Endodermal cell (in vitro differentiated cells): ENCODE measurements around the gene AFF1. TPM values are rescaled to one million over a fixed set of nuclear protein-coding genes. Genes with fewer than 3 reads are reported as not detected.

Experiments used
- DNase-seq: peaks from one replicate; pipeline ENCODE4 v3.0.0-alpha.2; 2017
- H3K27ac ChIP-seq: 2 replicates; pipeline ENCODE4 v1.5.1; 2013; ENCODE audit warnings: mild to moderate bottlenecking, low read depth, low read length, moderate library complexity
- H3K27me3 ChIP-seq: 2 replicates; pipeline ENCODE4 v1.6.1; 2013; ENCODE audit warnings: mild to moderate bottlenecking, low read length, moderate library complexity; ENCODE audit not compliant: insufficient read depth, control insufficient read depth, poor library complexity, severe bottlenecking
- H3K36me3 ChIP-seq: 2 replicates; pipeline ENCODE4 v1.7.0; 2013; ENCODE audit warnings: mild to moderate bottlenecking, low read length, moderate library complexity; ENCODE audit not compliant: control insufficient read depth, insufficient read depth
- H3K4me1 ChIP-seq: one replicate; pipeline ENCODE4 v1.7.0; 2013; ENCODE audit warnings: low read length; ENCODE audit not compliant: control insufficient read depth, insufficient read depth
- H3K4me3 ChIP-seq: 2 replicates; pipeline ENCODE4 v1.5.1; 2013; ENCODE audit warnings: mild to moderate bottlenecking, low read length, moderate library complexity
- H3K9ac ChIP-seq: 2 replicates; pipeline ENCODE4 v1.6.1; 2013; ENCODE audit warnings: mild to moderate bottlenecking, low read length, moderate library complexity; ENCODE audit not compliant: poor library complexity, severe bottlenecking; ENCODE audit errors: extremely low read depth
- H3K9me3 ChIP-seq: 2 replicates; pipeline ENCODE4 v1.6.1; 2013; ENCODE audit warnings: mild to moderate bottlenecking, low read length, moderate library complexity; ENCODE audit not compliant: control insufficient read depth
- H3K27ac Mint-ChIP-seq: 2 replicates; pipeline ENCODE4 v1.8.0; 2020; ENCODE audit warnings: mixed read lengths
- H3K27me3 Mint-ChIP-seq: 2 replicates; pipeline ENCODE4 v1.8.0; 2021; ENCODE audit warnings: mild to moderate bottlenecking, mixed read lengths; ENCODE audit not compliant: insufficient read depth
- H3K36me3 Mint-ChIP-seq: 2 replicates; pipeline ENCODE4 v1.8.0; 2020; ENCODE audit warnings: low read depth, mixed read lengths
- H3K4me1 Mint-ChIP-seq: 2 replicates; pipeline ENCODE4 v1.8.0; 2020; ENCODE audit warnings: mixed read lengths
- H3K4me3 Mint-ChIP-seq: 2 replicates; pipeline ENCODE4 v1.8.0; 2020; ENCODE audit warnings: mild to moderate bottlenecking, moderate library complexity, mixed read lengths
- H3K9me3 Mint-ChIP-seq: 2 replicates; pipeline ENCODE4 v1.8.0; 2020; ENCODE audit warnings: mild to moderate bottlenecking, mixed read lengths
- CTCF ChIP-seq: fragments of 200-600 bp; sonication (generic); conservative IDR thresholded peaks from 2 replicates; pipeline ENCODE4 v1.5.0; 2021; ENCODE audit warnings: antibody characterized with exemption, mild to moderate bottlenecking
- WGBS, 2 experiments: methylation state at CpG; one replicate each; pipeline versions ENCODE4 v1.1.5 to v1.1.7; 2013; ENCODE audit warnings: missing lambda C conversion rate in 2 of 2, mixed read lengths in 1 of 2; ENCODE audit not compliant: insufficient coverage in 1 of 2, insufficient read length in 1 of 2; 5-methylcytosine and 5-hydroxymethylcytosine counted together
- total RNA-seq, 2 donors: library from RNA; stranded (reverse); fragmentation: NEBNext Ultra II Directional in 1 of 2; extraction: Animal tissue kit (Norgen Biotek cat#: 25700) in 1 of 2; gene quantifications; 2 replicates in 1 of 2; 3 replicates in 1 of 2; pipeline ENCODE4 v1.2.1, GENCODE V29; 2021

Gene AFF1
- total RNA-seq, 2 donors from 2014 or later, result 134 to 171 TPM

GRCh38 chr4:87065021-87065420, 130.2 kb downstream of the AFF1 start:
- no peaks in the 10 kb centered on the region for H3K9me3 Mint-ChIP-seq
- Histone ChIP-seq H3K27ac (no peak overlapping the region), H3K36me3 (peaks cover 61% of the 10 kb centered on the region), H3K9ac (no peak overlapping the region), H3K9me3 (no peaks in the 10 kb centered on the region), H3K4me1 (peaks cover 3% of the 10 kb centered on the region), H3K27me3 (no peaks in the 10 kb centered on the region), H3K4me3 (no peak overlapping the region)
- peaks cover 22% of the 10 kb centered on the region for H3K4me1 Mint-ChIP-seq
- WGBS, 2 experiments, result 81 to 86% methylated on average over 4 to 6 of the region's 6 CpGs
- no peak for DNase-seq
- peaks cover 45% of the 10 kb centered on the region for H3K36me3 Mint-ChIP-seq
- H3K27me3 Mint-ChIP-seq, result no peaks in the 10 kb centered on the region
- TF ChIP-seq CTCF, result no peak
- no peak overlapping the region for H3K4me3 Mint-ChIP-seq
- H3K27ac Mint-ChIP-seq, result no peak overlapping the region

GRCh38 chr4:87066403-87067123, 131.8 kb downstream of the AFF1 start:
- no peak overlapping the region for H3K4me3 ChIP-seq
- H3K9me3 Mint-ChIP-seq, result no peaks in the 10 kb centered on the region
- H3K27ac ChIP-seq, result no peak overlapping the region
- DNase-seq, result no peak
- no peaks in the 10 kb centered on the region for H3K27me3 Mint-ChIP-seq
- H3K27me3 ChIP-seq, result no peaks in the 10 kb centered on the region
- no peaks in the 10 kb centered on the region for H3K9me3 ChIP-seq
- no peak for TF ChIP-seq CTCF
- 100% methylated on average over 3 of the region's 4 CpGs; no CpG with 5 or more reads in 1 of the 2 experiments for WGBS, 2 experiments
- peaks cover 3% of the 10 kb centered on the region for H3K4me1 ChIP-seq
- no peak overlapping the region for H3K27ac Mint-ChIP-seq
- H3K9ac ChIP-seq, result no peak overlapping the region
- peaks cover 18% of the 10 kb centered on the region for H3K4me1 Mint-ChIP-seq
- H3K4me3 Mint-ChIP-seq, result no peak overlapping the region
- H3K36me3 ChIP-seq, result peaks cover 55% of the 10 kb centered on the region
- H3K36me3 Mint-ChIP-seq, result peaks cover 39% of the 10 kb centered on the region

- peaks cover 3% of the 10 kb centered on the region for H3K4me1 ChIP-seq
- H3K4me3 Mint-ChIP-seq, result no peak overlapping the region
- no peak overlapping the region for H3K4me3 ChIP-seq
- 90 to 92% methylated on average over 2 of the region's 2 CpGs for WGBS, 2 experiments
- peaks cover 37% of the 10 kb centered on the region for H3K36me3 Mint-ChIP-seq
- DNase-seq, result no peak
- TF ChIP-seq CTCF, result no peak
- no peaks in the 10 kb centered on the region for H3K27me3 Mint-ChIP-seq
- no peak overlapping the region for H3K27ac ChIP-seq
- H3K9me3 ChIP-seq, result no peaks in the 10 kb centered on the region
- H3K9ac ChIP-seq, result no peak overlapping the region
- peaks cover 47% of the 10 kb centered on the region for H3K36me3 ChIP-seq
- H3K4me1 Mint-ChIP-seq, result peaks cover 18% of the 10 kb centered on the region
- no peaks in the 10 kb centered on the region for H3K27me3 ChIP-seq
- no peaks in the 10 kb centered on the region for H3K9me3 Mint-ChIP-seq
- H3K27ac Mint-ChIP-seq, result no peak overlapping the region
Observed at GRCh38 chr4:87067124-87067885, 132.5 kb downstream of the AFF1 start.
